ENCODE data around the gene AGXT. TPM values are rescaled to one million over a fixed set of nuclear protein-coding genes. Genes with fewer than 3 reads are reported as not detected.

AGXT gene
- total RNA-seq, 1 donor = not detected

DNA sequence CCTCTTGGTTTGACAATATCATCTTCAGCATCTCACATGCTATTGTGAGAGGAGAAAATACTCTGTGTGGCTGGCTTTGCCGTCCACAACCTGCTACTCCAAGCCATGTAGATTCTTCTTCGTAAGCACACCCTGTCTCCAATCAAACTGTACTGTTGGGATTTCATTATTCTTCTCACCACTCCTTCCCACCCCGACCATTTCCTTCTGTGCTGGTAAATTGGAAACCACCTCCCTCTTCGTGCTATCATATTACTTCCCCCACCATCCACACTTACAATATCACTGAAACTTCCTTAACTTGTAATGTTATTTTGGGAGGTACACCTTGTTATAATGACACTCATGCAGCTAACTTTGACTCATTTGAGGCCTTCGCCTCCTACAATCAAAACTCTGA, 3.2 kb upstream of the AGXT start:
- no peak for DNase-seq (ENCODE audit: low read depth in 2 of 3, low spot score in 2 of 3)

GRCh38 chr2:240869109-240869955, 708 bp downstream of the AGXT start:
- DNase-seq (ENCODE audit: low read depth in 2 of 3, low spot score in 2 of 3) = no peak

DNA sequence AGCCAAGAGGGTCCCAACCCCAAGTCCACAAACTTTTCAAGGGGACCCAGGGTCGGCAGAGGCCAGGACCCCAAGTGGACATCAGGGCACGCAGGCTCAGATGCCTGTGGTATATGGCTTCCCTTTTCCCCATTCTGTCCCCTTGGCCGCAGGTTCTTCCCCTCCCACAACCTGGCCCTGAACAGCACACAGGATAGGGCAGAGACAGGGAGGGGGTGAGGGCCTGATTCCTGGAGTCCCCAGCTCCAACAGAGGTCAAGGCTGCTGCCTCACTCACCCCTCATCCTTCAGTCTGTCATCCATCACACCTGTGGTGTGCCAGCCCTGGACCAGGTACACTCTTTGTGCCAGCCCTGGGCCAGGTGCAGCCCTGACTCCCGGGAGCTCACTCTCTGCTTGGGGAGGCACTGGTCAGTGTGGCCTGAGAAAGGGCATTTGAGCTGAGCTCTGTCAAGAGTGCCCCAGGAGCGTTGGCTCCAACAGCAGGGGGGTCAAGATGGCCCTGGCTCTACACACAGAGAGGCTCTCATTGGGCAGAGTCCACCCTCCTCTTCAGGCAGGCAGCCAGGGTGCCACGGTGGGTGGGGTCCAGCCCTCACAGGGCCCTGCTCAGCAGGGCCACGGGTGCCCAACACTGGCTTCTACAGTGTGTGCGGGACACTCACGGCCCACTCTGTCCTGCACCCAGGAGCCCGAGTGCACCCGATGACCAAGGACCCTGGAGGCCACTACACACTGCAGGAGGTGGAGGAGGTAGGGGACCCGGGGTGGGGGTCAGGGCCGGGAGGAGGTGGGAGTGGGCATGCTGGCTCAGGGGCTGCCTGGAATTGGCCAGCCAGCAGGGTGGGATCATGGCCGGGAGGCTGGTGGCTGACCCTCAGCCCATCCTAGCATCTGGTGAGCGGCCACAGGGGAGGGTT, 1.6 kb downstream of the AGXT start:
- DNase-seq (ENCODE audit: low read depth in 2 of 3, low spot score in 2 of 3) = no peak

DNA sequence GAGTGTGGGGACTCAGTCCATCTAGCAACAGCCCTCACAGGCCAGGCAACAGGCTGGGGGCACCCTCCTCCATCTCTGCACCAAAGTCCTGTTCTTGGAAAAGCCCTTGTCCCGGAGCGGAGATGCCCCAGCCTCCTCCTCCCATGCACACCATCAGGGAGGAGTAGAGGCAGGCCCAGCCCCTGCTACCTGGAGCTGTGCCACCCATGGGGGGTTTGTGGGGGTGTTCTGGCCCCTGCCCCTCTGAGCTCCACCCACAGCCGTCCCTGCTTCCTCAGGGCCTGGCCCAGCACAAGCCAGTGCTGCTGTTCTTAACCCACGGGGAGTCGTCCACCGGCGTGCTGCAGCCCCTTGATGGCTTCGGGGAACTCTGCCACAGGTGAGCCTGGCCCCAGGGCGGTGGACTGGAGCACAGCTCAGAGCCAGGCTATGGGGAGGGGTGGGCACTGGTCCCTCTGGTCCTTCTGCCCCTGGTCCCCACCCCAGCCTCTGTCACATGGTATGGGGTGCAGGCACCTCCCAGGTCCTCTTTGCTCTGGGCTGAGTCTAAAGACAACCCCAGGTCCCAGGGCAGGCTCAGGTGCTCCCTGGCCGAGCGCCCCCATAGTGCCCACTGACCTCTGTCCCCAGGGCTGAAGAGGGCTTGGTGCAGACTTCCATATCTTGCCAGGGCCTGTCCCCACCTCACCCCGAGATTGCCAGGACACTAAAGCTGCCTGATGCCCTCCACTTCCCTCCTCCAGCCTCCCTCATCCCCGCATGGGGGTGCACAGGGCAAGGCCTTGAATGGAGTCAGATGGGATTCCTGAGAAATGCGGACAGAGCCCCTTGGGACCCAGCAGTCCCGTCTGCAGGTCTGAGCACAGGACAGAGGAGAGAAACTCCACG, 2.7 kb downstream of the AGXT start:
- DNase-seq (ENCODE audit: low read depth in 2 of 3, low spot score in 2 of 3) = no peak

DNA sequence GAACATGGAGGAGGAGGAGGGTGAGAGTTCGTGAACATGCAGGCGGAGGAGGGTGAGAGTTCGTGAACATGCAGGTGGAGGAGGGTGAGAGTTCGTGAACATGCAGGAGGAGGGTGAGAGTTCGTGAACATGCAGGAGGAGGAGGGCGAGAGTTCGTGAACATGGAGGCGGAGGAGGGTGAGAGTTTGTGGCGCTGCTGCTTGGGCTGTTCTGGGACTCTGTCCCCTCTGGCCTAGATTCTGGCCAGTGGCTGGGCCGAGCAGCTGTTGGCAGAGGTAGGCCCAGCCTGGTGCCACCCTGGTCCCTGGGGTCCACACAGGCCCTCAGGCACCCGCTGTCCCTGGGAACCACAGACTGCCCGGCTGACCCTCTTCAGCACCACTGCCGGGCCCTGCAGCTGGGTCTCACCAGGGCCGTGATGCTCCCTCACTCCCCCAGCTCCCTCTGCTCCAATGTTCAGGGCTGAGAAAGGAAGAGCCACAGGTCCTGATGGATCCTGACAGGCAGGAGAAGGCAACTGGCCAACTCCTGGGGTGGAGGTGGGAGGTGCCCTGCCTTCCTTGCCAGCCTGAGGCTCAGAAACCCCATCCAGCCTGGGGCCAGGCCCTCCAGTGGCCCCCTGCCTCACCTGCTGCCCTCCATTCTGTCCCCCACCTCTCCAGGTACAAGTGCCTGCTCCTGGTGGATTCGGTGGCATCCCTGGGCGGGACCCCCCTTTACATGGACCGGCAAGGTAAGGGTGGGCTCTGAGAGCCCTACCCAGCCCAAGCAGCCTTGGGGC, 3.9 kb downstream of the AGXT start:
- DNase-seq (ENCODE audit: low read depth in 2 of 3, low spot score in 2 of 3) = no peak

DNA sequence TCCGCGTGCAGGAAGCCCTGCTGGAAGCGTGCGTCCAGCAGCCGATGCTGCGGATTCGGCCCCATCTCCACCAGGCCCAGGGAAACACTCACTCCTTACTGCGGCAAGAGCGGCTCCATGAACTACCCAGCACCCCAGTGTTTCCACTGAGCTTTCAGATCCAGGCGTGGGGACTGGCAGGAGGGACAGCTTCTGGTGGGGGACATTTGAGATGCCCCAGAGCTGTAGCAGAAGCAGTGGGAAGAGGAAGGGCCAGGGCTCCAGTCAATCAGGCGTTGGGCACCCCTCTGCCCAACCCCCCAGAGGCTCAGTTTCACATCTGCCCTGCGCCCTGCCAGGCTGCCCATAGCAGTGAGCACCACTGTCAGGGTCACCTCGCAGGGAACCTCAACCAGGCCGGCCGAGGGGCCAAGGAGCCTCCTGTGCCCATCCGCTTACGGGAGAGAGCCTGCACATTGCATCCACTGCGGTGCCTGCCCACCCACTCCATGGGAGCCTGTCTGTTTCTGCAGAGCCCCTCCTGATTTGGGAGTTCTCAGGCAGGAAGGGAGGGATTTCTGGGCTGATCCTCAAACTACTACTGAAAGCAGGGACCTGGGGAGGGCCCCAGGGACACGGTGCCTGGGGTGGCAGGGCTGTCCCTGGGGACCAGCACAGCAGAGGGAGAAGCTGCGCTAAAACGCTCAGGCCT, 4.6 kb downstream of the AGXT start:
- no peak for DNase-seq (ENCODE audit: low read depth in 2 of 3, low spot score in 2 of 3)

- no peak for DNase-seq (ENCODE audit: low read depth in 2 of 3, low spot score in 2 of 3)
Observed at GRCh38 chr2:240873805-240874714, 5.4 kb downstream of the AGXT start.

DNA sequence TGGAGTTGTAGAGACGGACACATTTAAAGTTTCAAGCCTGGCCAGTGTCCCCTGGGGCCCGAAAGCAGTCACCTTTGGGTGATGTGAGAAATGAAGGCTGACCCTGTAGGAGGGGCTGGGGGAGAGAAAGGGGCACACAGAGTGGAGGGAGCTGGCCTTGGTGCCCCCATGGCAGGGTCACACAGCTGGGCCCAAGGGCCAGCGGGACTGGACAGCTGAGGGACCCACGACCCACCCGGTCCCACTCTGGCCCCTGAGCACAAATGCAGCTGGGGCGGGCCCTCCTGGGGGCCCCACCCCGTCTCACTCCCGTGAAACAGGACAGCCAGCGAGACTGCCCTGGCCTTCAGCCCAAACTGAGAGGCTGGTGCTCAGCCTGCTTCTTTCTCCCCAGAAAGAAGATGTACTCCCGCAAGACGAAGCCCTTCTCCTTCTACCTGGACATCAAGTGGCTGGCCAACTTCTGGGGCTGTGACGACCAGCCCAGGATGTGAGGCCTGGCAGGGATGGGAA, 6.1 kb downstream of the AGXT start:
- no peak for DNase-seq (ENCODE audit: low read depth in 2 of 3, low spot score in 2 of 3)

- DNase-seq (ENCODE audit: low read depth in 2 of 3, low spot score in 2 of 3) = no peak
Observed at GRCh38 chr2:240875228-240876034, 6.8 kb downstream of the AGXT start.

DNA sequence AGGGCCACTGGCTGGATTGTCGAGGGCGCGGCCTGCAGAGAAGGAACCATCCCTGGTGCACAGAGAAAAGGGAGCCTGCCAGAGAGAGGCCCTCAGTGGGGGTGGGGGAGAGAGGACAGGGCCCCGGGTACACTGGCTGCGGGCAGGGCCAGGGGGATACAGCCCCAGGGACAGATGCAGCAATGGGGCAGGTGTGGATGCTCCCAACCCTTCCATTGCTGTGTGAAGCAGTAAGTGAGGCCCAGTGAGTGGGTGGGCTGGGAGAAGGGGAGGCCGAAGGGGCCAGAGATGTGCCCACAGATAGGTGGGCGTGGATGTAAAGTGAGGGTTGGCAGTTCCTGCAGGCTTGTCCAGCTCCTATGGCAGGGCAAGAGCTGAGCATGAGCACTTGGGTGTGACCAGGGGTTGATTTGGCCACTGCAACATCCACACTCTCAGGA, 7.4 kb downstream of the AGXT start:
- DNase-seq (ENCODE audit: low read depth in 2 of 3, low spot score in 2 of 3) = no peak

DNA sequence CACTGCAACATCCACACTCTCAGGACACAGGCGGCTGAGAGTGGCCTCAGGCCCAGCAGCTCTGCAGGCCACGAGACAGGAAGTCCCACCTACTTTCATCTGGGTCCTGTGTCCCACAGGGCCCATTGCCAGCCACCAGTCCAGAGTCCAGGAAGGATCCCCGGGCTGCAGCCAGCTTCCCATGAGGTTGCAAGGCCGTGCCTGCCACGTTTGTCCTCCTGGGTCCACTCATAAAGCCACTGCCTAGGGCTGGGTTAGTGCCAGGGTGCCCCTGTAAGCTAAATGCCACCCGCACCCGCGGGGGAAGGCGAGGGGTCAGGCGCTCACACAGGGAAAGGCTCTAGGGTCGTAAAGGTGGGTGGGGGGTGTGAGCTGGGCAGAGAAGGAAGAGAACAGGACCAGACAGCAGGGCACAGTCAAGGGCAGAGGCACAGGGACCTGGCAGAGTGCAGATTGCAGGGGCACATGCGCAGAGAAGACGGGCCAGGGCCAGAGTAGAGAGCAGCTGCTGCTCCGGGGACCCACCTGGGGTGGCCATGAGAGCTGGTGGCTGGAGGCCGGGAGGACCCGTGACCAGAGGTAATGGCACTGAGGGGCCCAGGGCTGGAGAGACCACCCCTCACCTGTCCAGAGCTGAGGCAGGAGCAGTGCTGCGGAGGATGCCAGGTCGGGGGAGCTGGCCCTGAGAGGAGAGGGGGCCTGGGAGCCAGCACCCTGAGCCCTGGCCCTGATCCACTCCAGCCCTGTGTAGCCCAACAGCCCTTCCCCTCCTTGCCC, 8.0 kb downstream of the AGXT start:
- DNase-seq (ENCODE audit: low read depth in 2 of 3, low spot score in 2 of 3) = no peak

- DNase-seq (ENCODE audit: low read depth in 2 of 3, low spot score in 2 of 3) = no peak
Observed at GRCh38 chr2:240877460-240878340, 9.1 kb downstream of the AGXT start.

DNA sequence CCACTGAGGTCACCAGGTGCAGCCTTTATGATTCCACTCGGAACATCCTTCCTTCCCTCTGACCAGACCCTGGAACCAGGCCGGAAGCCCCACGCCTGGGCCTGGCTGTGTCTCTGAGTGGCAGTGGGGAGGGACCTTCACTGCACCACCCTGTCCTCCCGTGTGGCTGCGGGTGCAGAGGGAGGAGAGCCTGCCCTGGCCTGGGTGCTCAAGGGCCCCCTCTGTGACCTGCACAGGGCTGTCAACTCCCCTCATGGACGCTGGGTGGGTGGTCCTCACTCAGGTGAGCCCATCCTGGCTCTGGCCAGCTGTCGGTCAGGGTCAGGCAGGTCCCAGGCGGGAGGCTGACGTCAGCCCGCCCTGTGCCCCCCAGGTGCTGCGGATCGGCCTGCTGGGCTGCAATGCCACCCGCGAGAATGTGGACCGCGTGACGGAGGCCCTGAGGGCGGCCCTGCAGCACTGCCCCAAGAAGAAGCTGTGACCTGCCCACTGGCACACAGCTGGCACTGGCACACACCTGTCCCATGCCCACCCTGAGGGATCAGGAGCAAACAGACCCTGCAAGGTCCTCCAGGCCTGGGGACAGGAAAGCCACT, 9.8 kb downstream of the AGXT start:
- DNase-seq (ENCODE audit: low read depth in 2 of 3, low spot score in 2 of 3) = no peak

GRCh38 chr2:240879105-240879504, 10.5 kb downstream of the AGXT start:
- DNase-seq (ENCODE audit: low read depth in 2 of 3, low spot score in 2 of 3) = no peak

- DNase-seq (ENCODE audit: low read depth in 2 of 3, low spot score in 2 of 3) = no peak
Observed at GRCh38 chr2:240881913-240882312, 13.3 kb downstream of the AGXT start.

Measured in hematopoietic multipotent progenitor cell (in vitro differentiated cells).